DMS153 treated with DMSO at 0.1 percent for 48 hours (cell line): ENCODE measurements around the gene MEDAG.
"Not testable (repeated sequence)": the region's sequence is repeated elsewhere in the genome, so short reads cannot be mapped to it uniquely, and the experiment has no call there.

ENCODE experiments used
- DNase-seq: peaks from one replicate; lab custom pipeline; 2025; ENCODE audit not compliant: unreplicated experiment; lab: John Stamatoyannopoulos, UW

Gene MEDAG

DNA sequence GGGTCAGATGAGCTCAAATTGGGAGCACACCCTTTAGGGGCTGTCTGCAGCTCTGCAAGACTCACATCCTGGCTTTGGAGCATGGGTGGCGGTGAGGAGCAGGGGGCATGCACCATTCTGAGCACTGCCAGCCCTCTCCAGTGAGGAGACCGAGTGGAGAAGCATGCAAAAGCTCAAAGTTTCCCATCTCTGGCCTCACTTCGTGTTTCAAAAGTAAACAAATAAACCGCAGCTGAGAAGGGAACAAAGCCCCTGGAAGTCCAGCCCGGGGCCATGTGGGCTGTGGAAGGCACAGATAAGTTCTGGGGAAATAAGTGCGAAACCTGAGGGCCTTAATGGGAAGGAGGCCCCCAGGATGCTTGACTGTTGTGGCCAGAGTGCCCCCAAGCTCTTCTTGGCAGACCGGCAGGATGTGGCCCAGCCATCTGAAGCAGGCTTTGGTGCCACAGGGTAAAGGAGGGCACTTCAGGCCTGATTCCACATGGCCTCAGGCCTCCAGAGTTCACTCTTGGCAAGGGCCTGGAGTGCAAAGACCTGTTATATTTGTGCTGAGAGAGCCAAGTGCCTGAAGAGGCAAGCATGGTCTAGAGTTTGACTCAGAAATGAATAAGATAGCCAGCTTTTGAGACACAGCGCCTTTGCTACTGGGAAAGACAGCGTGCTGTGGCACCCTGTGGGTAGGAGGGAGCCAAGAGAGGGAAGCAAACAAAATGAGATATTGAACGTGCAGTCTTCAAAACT, 1.2 kb downstream of the MEDAG start:
- no peak for DNase-seq

DNA sequence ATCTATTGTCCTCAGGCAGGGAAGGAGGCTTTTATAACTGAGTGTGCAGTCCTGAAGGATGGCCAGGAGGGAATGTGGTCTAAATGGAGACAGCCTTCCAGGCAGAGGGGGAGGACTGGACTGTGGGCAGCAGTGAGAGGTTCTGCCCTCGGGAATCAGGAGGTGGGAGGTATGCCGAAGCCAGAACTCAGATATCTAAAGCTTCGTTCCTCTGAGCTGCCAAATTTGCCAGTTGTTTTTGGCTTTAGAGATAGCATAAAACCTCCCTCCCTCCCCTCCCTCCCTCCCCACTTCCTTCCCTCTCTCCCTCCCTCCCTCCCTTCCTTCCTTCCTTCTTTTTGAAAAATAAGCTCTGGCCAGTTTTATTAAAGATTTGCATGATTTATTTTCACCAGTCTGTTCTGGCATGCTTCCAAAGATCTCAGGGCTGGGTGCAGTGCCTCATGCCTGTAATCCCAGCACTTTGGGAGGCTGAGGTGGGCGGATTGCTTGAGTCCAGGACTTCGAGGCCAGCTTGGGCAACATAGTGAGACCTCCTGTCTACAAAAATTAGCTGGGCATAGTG, 2.4 kb downstream of the MEDAG start:
- no peak for DNase-seq

DNA sequence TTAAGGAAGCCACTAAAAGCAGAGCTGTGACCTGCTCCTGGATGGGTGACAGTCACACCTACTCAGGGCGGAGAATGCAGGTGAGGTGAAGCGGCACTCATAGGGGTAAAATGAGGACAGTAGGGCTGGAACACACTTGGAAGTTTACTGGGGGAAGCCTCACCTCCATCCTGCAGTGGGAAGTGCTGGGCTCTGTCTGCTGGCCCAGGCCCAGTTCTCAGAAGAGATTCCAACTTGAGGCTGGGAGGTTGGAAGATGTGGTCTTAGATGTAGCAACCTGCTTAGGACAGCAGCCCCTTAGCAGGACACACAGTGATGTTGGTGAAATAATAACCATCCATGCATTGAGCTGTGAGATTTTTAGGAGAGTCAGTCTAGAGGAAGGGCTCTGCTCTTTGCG, 4.6 kb downstream of the MEDAG start:
- no peak for DNase-seq

DNA sequence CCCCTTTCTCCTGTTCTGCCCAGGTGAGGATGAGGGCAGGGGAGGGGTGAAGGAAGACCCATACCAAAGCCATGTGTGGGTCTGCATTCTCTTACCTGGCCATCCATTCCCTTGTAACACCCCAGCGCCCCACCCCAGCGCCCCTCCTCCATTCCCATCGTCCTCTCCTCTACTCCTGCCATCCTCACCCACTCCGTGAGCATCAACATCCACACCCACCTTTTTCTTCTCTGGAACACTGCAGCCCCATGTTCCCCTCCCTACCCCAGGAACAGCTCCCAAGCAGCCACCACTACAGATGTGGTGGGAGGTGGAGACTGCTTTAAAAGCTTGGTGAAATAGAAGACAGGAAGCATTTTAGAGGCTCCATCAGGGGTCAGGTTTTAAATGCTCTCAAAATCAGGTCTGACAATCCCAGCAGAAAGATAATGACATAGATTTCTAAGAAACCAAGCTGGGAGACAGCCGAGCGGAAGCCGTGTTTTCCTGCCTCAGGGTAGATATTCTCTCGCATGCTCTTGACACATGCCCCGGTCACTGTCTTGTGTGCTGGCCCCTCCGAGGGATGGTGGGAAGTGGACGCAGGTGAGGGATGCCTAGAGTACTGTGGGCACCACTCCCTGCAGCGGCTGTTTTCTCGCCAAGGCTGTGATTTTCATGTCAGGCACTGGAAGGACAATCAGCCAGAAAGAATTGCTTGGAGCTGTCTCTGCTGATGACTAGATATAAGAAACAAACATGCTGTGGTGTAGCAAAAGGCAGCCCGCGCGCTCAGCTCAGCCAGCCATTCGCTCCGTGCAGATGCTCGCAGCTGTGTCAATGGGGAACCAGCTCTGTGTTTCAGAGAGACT, 9.8 kb downstream of the MEDAG start:
- DNase-seq, result no peak

DNA sequence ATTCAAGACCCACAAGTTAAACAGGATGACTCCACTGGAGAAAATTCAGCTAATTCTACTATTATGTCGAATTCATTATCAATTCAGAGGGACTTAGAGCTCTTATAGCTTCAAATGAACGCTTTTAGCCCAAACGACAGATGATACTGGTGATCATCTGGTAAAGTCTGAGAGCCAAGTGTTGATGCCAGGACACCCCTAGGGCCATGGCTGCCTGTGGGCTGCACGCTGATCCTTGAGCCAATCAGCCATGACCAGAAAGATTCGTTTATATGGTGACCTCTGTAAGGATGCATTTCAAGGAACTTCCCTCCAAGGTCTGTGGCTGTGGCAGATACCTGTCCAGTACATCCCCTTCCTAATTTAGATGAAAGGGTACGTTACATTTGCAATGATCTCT, 10.9 kb downstream of the MEDAG start:
- DNase-seq, result no peak

DNA sequence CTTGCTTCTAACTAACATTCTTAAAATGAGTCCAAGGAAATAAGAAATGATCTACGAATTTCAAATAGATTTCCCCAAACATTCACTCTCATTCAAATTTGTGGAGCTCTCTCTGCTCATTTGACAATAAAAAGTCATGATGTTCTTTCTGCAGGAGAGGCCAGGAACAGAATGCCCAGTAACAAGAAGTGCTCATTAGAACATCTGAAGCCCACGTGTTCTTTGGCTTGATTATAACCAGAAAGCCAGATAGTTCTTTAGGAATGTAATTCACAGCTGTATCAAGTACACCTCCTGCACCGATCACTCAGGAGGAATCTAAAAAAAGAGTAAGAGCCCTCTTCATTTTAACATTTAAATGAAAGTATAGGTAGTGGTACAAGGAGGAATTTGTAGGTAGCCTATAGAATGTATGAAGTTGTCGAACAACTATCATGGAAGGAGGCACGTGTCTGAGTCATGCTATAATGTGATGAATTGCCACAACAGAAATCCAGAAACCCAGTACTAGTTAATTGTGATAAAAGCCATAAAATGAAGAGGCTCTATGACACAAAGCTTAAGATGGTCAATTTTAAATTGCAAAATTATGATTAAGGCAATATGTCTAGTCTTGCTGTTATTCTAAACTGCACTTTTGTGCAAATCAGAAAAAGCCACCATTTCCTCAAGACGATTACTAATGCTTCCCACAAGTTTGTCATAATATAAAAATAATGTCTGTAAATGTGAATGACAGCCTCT, 12.8 kb downstream of the MEDAG start:
- no peak for DNase-seq

DNA sequence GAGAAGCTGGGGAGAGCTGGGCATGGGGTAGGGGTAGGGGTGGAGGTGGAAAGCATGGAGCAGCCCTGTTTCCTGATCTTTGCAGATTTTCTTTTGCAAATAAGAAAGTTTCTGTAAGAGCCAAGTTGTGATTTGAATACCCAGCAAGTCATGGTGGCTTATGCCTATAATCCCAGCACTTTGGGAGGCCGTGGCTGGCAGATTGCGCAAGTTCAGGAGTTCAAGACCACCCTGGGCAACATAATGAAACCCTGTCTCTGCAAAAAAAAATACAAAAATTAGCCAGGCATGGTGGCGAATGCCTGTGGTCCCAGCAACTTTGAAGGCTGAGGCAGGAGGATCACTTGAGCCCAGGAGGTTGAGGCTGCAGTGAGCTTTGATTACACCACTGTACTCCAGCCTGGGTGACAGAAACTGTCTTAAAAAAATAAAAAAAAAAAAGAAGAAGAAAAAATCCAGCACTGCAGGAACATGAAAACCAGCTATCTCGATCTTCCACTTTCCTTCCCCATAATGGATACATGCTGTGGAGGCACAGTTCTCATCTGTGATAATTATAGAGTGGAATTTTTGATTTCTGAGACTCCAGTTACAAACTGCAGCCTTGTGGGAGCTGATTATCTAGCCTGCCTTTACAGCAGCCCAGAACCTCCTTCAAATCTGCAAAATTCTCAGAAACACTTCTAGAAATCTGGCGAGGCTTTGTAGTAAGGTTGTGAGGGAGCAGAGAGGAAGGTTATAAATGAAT, 14.3 kb downstream of the MEDAG start:
- DNase-seq, result no peak

DNA sequence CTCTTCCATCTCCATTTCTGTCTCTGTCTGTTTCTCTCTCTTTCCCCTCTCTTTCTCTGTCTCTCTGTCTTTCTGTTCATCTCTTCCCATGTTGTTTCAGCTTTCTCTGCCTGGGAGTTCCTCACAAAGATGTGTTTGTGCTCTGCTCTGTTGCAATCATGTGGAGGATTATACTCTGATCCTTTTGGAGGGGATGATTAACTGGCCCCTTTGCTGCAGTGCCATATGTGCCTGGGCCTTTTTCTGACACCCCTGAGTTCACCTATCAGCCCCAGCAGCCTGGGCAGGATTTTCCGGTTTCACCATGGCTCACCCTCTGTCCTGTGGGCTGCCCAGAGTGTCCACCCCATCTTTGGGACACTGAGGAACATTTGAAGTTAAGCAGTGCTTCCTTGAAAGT, 17.3 kb downstream of the MEDAG start:
- DNase-seq, result no peak

DNA sequence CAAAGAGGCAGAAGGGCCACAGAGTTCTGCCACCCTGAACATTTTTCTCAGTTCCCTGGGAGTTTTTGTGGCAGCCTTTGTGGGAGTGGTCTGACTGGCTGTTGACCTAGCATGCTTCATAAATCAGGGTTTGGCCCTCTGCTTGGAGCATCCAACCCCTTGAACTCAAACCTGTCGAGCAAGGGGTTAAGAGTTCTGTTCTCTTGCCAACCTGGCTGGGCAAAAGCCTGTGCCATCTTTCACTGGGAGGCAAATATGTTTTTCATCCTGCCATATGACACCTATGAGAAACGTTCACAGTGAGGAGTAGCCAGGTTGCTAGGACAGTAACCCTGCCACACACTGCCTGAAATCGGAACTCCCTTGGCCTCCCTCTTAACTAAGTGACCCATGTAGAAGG, 18.6 kb downstream of the MEDAG start:
- no peak for DNase-seq

DNA sequence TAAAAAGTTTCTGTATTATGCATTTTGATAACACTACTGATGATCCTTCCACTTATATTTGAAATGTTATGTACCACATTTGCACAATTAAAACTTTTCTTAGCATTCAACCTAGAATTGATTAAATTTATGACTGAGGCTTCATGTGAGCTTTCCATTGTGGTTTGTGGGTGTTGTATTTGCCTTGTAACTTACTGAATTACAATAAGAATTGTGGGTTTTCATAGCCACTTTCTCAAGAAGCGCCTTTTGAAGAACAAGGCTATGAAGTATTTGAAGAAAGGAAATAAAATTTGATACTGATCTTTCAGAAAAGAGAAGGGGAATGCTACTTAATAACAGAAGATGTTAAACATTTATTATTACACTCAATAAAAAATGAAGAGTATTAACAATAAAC, 19.4 kb downstream of the MEDAG start:
- no peak for DNase-seq

DNA sequence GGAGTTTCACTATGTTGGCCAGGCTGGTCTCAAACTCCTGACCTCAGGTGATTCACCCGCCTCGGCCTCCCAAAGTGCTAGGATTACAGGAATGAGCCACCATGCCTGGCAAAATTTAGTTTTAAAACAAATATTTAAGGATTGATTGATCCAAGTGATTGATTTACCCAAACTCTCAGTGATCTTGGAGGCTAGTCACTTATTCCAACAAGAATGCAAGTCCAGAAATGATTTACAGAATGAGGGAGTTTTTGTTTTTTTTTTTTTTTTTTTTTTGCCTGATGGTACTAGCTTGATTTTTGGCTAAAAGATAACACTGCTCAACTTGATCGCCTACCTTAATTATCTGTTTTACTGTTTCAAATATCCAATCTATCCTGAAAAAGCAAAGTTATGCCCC, 20.7 kb downstream of the MEDAG start:
- no peak for DNase-seq

DNA sequence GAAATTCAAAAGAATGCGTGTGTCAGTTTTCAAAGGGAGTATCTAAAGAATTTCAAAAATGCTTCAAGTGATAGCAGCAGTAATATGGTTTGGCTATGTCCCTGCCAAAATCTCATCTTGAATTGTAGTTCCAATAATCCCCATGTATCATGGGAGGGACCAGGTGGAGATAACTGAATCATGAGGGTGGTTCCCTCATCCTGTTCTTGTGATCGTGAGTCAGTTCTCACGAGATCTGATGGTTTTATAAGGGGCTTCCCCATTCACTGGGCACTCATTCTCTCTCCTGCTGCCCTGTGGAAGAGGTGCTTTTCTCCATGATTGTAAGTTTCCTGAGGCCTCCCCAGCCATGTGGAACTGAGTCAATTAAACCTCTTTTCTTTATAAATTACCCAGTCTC, 21.1 kb downstream of the MEDAG start:
- not testable (repeated sequence) for DNase-seq

DNA sequence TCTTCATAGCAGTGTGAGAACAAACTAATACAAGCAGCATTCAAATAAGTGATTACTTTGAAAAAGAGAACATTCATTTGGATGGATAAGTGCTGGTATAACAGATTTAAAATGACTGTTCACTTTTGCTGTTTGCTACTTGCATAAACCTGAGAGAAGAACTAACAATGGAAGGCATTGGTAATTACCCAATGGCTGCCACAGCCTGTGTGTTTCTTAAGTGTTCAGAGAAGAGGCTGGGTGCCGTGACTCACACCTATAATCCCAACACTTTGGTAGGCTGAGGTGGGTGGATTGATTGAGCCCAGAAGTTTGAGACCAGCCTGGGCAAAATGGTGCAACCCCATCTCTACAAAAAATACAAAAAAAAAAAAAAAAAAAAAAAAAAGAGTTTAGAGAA, 21.5 kb downstream of the MEDAG start:
- no peak for DNase-seq

DNA sequence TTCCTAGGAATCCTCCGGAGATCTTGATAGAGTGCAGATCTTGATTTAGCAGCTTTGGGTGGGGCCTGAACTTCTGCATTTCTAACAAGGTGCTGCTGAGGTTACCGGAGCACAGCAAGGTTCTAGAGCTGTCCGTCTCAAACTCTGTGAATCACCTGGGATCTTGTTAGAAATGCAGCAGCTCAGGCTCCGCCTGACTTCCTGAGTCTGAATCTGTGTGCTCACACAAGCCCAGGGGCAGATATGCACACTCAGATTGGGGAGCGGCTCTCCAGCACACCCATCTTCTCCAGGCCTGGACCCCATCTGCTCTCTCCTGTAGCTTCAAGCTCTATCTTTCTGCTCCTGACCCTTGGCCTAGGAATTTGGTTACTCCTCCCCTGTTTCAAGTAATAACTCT, 22.9 kb downstream of the MEDAG start:
- DNase-seq, result no peak

DNA sequence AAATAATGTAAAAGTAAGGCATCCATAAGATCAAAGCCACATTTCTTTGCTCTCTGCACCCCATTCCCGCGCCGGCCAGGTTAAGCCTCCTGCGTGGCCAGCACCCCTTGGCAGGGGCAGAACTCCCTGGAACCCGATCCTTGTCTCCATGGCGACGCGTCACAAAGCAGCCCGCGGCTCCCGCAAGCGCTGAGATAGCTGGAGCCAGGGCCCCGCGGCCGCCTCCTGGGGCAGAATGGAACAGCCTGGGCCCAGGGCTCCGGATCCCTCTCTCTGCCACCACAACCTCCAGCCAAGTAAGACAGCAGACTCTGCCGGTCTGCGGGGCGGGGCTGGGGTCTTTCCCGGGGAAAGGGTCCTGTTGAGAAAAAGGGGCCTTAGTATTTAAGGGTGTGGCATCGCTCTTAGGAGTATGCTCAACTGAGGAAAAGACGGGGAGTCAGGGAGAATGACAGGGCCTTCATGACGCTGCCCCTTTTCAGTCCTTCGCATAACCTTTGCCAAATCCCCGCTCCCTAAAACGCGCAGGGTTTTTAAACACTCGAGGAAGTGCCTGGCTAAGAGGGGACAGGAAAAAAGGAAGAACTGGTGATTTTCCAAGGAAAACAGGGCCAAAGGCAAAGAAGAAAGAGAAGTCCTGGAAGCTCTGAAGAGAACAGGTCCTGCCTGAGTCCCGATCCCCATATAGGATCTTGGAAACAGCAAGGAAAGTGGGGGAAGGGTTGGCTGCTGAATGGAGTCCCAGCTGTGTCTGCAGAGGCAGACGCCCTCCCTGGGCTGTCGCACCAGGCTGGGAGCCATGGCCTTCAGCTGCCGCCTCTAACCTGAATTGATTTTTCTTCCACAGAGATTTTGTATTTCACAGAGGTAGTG, 26.6 kb downstream of the MEDAG start, which contains the start of gene TEX26:
TSS of gene TEX26 (plus strand) at position 176 of the 873 bp plus-strand sequence. CDS start at position 236, 60 bp downstream.
- DNase-seq, result no peak

DNA sequence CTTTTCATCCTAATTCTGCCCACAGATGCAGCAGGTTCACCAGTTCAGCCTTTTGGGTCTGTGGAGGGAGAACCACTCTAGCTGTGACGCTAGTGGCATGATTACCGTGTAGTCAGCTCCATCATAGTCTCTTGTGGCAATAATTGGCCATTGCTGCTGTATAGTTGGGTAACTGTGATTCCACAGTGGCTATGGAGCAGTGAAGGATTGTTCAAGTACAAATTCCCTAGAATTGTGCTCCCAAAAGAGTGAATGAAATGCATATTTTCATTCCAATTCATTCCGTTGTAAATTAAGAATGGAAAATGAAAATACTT, 27.2 kb downstream of the MEDAG start:
- DNase-seq, result no peak

DNA sequence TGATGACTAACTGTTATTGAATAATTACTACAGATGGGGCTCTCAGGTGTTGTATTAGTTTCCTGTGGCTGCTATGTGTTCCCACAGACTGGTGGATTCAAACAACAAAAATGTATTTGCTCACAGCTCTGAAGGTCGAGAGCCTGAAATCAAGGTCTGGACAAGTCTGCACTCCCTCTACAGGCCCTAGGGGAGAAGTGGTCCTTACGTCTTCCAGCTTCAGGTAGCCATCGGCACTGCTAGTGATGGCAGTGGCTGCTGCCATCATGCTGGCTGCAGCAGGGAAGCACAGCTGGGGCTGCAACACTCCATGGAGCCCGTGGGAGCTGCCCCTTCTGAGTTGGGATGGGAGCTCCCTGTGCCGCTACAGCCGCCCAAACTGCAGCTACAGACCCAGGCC, 28.3 kb downstream of the MEDAG start:
- DNase-seq, result no peak

DNA sequence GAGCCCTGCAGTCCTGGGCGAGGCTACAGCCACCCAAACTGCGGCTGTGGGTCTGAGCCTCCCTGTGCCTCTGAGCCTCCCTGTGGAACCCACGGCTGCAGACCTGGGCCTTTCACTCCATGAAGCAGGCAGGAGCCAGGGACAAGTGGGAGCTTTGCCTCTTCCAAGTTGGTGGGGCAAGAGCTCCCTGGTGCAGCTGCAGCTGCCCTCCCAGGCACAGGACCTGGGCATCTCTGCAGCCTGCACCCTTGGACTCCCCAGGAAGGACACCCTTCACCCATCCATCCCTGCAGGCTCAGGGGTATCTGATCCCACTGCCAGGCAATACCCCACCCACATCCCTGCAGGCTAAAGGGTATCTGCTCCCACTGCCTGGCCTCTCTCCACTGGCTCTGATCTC, 28.7 kb downstream of the MEDAG start:
- no peak for DNase-seq

DNA sequence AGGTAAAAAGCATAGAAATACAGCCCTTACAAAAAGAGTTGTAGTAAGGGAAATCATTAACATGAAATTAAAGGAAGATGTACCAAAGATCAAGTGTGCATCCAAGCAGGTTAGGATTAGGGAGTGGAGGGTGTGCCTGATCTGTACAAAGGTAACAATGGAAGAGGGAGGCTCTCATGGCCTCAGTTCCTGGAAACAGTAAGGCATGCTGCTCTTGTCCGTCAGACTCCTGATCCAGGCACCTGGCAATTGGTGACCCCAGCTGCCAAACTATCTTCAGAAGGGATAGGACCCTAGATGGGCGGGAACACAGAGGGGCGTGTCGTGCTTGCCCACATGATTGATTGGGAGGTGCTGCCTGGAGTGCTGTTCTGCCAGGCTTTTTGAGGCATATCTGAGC, 30.9 kb downstream of the MEDAG start:
- DNase-seq, result no peak

DNA sequence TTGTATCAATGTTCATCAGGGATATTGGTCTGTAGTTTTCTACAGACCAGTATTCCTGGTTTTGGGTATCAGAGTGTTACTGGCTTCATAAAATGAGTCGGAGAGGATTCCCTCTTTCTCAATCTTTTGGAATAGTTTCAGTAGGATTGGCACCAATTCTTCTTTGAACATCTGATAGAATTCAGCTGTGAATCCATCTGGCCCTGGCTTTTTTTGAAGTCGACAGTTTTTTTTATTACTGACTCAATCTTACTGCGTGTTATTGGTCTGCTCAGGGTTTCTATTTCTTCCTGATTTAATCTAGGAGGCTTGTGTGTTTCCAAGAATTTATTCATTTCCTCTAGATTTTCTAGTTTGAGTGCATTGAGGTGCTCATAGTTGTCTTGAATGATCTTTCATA, 37.8 kb downstream of the MEDAG start:
- no peak for DNase-seq
